Measurements from ENCODE around the gene RAB4A.
"Not testable (repeated sequence)": the region's sequence is repeated elsewhere in the genome, so short reads cannot be mapped to it uniquely, and the experiment has no call there.

Gene RAB4A

GRCh38 chr1:229298420-229298819, 27.5 kb downstream of the RAB4A start:
- DNase-seq (ENCODE audit: low read depth) = no peak

GRCh38 chr1:229298887-229299503, 28.1 kb downstream of the RAB4A start:
- no peak for DNase-seq (ENCODE audit: low read depth)

DNA sequence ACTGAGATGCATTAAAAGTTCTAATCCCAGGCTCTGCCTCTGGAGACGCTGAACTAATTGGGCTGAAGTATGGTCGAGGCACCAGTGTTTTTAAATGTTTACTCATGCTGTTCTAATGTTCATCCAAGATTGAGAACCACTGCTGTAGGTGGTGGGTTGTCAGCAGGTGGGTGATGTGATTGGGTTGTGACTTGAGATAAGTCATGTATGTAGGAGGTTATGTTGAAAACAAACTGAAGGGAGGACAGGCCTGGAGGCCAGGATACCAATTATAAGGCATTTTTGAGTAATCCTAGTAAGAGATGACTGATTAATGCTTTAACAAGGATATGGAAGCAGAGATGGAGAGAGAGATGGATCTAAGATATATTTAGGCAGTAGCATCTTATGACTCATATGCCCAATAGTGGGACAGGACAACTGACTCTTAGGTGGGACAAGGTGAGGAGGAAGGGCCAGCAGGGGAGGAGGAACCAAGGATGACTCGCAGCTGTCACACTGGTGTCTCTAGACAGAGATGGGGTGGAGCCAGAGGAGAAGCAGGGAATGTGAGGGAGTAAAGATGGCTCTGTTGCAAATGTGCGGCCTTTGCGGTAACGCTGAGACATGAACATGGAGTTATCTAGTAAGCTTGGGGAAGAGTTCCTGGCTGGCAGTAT, 29.3 kb downstream of the RAB4A start:
- DNase-seq (ENCODE audit: low read depth) = no peak

GRCh38 chr1:229302740-229303139, 31.8 kb downstream of the RAB4A start:
- DNase-seq (ENCODE audit: low read depth) = no peak

DNA sequence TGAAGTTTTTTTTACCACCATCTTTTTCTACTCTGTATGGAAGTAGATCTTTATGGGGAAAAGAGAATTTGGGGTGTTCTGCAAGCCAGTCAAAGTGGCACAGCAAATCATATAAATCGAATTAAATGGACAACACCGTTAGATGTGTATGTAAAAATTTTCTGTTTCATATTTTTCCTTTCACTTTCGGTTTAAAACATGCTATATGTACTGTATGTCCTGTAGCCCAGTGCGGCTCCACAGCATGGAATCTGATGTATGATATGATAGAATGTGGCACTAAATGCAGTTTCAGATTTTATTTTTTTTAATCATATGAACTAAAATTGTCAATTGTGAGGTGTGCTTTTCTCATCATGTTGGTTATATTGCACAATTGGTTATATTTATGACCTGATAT, 32.9 kb downstream of the RAB4A start:
- no peak for DNase-seq (ENCODE audit: low read depth)

DNA sequence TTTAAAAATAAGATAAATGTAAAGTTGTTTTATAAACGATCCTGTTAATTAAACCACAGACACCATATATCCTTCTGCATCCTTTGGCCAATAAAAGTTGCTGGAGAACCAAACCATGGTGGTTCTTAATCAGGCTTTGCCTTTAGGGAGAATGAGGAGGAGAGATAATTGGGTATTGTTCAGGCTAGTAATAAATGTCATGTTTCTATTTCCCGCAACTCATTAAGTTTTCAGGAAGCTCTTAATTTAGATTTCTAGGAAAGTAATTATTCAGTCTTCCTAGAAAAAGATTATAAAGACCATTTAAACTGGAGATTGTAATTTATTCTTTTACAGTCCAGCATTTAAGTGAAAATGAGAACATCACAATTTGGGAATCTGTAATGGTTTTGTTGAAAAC, 34.5 kb downstream of the RAB4A start:
- DNase-seq (ENCODE audit: low read depth) = no peak

- no peak for DNase-seq (ENCODE audit: low read depth)
Measured at GRCh38 chr1:229309074-229309473, 38.2 kb downstream of the RAB4A start.

DNA sequence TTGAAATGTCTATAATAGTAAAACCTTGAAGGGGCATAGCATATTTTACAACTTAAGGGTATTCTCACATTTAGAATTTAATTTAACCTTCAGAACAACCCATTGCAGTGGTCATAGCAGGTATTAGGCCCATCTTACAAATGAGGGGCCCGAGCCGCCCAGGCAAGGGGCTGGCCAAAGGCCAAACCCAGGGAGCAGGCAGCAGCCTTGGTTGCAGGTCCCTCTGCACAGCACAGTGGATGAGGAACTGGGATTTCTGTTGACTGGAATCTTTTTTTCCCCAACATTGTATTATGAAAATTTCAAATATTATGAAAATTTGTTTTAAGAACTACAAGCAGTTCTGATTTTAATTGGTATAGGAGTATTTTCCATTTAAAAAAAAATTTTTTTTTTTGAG, 38.8 kb downstream of the RAB4A start:
- DNase-seq (ENCODE audit: low read depth) = no peak

- DNase-seq (ENCODE audit: low read depth) = no peak
Measured at GRCh38 chr1:229310833-229311232, 39.9 kb downstream of the RAB4A start.

- no peak for DNase-seq (ENCODE audit: low read depth)
Measured at GRCh38 chr1:229316166-229316565, 45.3 kb downstream of the RAB4A start.

- DNase-seq (ENCODE audit: low read depth) = no peak
Measured at GRCh38 chr1:229318056-229318455, 47.1 kb downstream of the RAB4A start.

DNA sequence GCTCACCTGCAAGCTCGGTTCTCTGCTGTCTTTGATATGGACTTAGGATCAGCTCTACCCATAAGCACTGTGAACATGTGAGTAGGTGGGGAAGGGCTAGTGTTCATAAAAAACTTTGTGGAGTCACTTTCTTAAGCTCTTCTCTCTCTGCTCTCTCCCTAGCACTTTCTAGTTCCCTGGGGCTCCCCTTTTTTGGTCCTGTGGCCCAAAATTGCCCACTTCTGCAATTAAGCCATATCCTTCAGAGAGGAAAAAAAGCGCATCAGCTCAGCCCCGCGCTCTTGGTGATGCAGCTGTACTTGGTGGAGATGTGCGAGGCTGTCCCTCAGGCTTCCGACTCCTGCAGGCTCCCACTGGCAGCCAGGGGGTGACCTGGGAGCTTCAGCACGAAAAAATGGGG, 48.6 kb downstream of the RAB4A start:
- DNase-seq (ENCODE audit: low read depth) = no peak

GRCh38 chr1:229323201-229323600, 52.3 kb downstream of the RAB4A start:
- no peak for DNase-seq (ENCODE audit: low read depth)

GRCh38 chr1:229323885-229324553, 53.1 kb downstream of the RAB4A start:
- no peak for DNase-seq (ENCODE audit: low read depth)

DNA sequence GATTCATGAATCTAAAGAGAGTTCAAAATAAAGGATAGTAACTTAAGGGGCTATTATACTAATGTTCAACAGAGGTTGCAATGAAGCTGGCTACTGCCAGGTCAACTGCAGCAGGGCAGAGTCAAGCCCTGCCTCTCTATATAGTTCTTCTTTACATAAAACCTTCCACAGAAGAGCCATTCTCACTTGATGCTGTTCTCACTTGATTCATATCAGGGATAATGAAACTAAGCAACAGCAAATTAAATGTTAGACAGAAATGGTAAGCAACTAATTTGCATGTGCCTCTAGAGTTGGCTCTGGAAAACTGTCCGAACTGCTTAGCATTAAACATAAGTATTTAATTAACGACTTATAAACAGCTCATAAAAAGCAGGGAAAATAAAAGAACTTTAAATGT, 54.5 kb downstream of the RAB4A start:
- DNase-seq (ENCODE audit: low read depth) = no peak

GRCh38 chr1:229325853-229326487, 55.1 kb downstream of the RAB4A start:
- DNase-seq (ENCODE audit: low read depth) = no peak

GRCh38 chr1:229326601-229327000, 55.7 kb downstream of the RAB4A start:
- DNase-seq (ENCODE audit: low read depth) = no peak

DNA sequence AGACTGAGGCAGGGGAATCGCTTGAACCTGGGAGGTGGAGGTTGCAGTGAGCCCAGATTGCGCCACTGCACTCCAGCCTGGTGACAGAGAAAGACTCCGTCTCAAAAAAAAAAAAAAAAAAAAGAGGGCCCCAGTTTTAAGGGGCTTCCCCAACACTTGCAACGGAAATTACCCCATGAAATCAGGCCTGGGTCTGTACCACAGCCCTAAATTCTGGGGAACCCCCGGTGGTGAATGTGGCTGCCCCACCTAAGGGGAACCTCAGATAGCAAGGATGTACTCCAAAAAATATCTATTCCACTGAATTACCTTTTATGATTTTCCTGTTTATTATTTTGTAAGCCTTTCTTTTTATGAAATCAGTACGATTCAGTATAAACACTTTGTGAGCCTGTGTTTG, 56.9 kb downstream of the RAB4A start:
- DNase-seq (ENCODE audit: low read depth) = not testable (repeated sequence)

GRCh38 chr1:229328598-229329362, 57.9 kb downstream of the RAB4A start:
- no peak for DNase-seq (ENCODE audit: low read depth)

DNA sequence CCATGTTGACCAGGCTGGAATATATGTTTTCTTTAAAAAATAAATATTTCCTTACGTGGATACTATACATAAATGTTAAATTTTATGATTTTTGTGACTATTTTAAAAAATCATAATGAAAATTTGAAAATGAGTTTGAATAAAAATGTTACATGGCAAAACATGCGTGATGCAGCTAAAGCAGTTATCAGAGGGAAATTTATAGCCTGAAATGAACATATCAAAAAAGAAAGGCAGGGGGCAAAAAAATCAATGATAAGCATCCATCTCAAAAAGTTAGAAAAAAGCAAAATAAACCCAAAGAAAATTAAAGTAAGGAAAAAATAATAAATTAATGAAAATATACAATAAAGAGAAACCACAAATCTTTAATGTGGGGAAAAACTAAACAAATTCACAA, 63.4 kb downstream of the RAB4A start:
- DNase-seq (ENCODE audit: low read depth) = no peak

DNA sequence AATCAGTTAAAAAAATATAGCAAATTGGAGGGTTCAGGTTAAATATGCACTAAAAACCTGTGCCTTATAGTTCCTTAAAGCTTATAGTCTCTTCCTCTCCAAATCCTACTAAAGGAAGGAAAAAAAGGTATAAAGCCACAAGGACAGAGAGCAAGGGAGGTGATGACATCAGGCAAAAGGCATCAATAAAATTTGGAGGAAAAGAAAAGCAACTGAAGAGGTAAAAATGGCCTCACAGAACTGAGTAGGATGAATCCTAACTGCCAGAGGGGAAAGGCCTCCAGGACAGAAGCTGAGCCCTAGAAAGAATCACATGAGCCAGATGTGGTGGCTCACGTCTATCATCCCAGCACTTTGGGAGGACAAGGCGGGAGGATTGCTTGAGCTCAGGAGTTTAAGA, 63.8 kb downstream of the RAB4A start:
- DNase-seq (ENCODE audit: low read depth) = no peak

DNA sequence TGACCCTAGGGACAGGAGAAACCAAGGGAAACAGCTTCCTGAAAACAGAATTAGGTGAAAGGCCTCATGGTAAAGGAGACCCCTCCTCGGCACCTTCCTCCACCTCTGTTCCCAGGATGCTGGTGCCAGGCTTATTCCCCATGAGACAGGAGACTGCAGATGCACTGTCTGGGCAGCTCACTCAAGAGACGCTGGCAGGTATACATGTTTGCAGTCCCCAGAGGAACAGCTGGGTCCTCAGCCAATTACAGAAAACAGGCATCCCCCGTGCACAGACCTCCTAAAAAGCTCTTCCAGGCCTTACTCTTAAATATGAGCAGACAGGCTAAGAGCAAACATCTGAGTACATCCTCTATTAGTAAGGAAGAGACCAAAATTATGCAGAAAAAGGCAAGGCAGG, 65.4 kb downstream of the RAB4A start:
- no peak for DNase-seq (ENCODE audit: low read depth)
